ENCODE results near the gene ERFE. TPM values are rescaled to one million over a fixed set of nuclear protein-coding genes. Genes with fewer than 3 reads are reported as not detected.

ERFE gene
- total RNA-seq, 4 donors from 2014 or later = 0.35 to 0.94 (median 0.74) TPM; not detected in 1

GRCh38 chr2:238127165-238128060, 31.4 kb upstream of the ERFE start:
- 14 to 20% methylated on average over 4 to 7 of the region's 36 CpGs for WGBS, 2 donors (ENCODE audit: low coverage in 1 of 2)

GRCh38 chr2:238128061-238128440, 30.7 kb upstream of the ERFE start:
- Histone ChIP-seq H3K9me3 (no peaks in the 10 kb centered on the region), H3K4me3 (peak overlapping the region in 1 of 2 donors; percentile 46), H3K36me3 (peaks cover 0 to 18% of the 10 kb centered on the region in 2 donors), H3K27ac (no peak overlapping the region), H3K4me1 (peaks cover 0 to 16% (median 0%) of the 10 kb centered on the region in 3 donors), H3K27me3 (no peaks in the 10 kb centered on the region)
- TF ChIP-seq CTCF (IDR thresholded peaks at IDR 0.05) (no peak), POLR2A (IDR thresholded peaks at IDR 0.05) (no peak), EP300 (IDR thresholded peaks at IDR 0.05) (no peak), POLR2AphosphoS5 (IDR thresholded peaks at IDR 0.05) (no peak)
- WGBS, 2 donors (ENCODE audit: low coverage in 1 of 2) = 87% methylated on average over 3 of the region's 22 CpGs; no CpG with 5 or more reads in 1 of the 2 donors
- no peak for ATAC-seq

More at GRCh38 chr2:238127165-238128060, 31.4 kb upstream of the ERFE start:
- Histone ChIP-seq H3K4me1 (peaks cover 0 to 16% (median 0%) of the 10 kb centered on the region in 3 donors), H3K27ac (peak overlapping the region in 1 of 4 donors; percentile 31), H3K36me3 (peaks cover 0 to 18% of the 10 kb centered on the region in 2 donors), H3K27me3 (no peaks in the 10 kb centered on the region), H3K9me3 (no peaks in the 10 kb centered on the region), H3K4me3 (peak overlapping the region in 1 of 2 donors; percentile 46)
- TF ChIP-seq CTCF (IDR thresholded peaks at IDR 0.05) (peak in 3 of 4 experiments; percentile 20 to 35 (median 28)), POLR2AphosphoS5 (IDR thresholded peaks at IDR 0.05) (no peak)
- peak; percentile 71 for ATAC-seq

GRCh38 chr2:238128534-238129001, 30.2 kb upstream of the ERFE start:
- no peak overlapping the region for H3K4me3 ChIP-seq
- peaks cover 0 to 18% of the 10 kb centered on the region in 2 donors for H3K36me3 ChIP-seq
- no peaks in the 10 kb centered on the region for H3K27me3 ChIP-seq
- no peak for ATAC-seq
- H3K9me3 ChIP-seq = no peaks in the 10 kb centered on the region
- H3K4me1 ChIP-seq = peaks cover 0 to 16% (median 0%) of the 10 kb centered on the region in 3 donors
- H3K27ac ChIP-seq = no peak overlapping the region
- WGBS, 2 donors (ENCODE audit: low coverage in 1 of 2) = no CpG with 5 or more reads among the region's 30 CpGs
- TF ChIP-seq CTCF (IDR thresholded peaks at IDR 0.05) (no peak), EP300 (IDR thresholded peaks at IDR 0.05) (no peak), POLR2A (IDR thresholded peaks at IDR 0.05) (no peak), POLR2AphosphoS5 (IDR thresholded peaks at IDR 0.05) (no peak)

GRCh38 chr2:238129166-238130010, 29.4 kb upstream of the ERFE start:
- no peaks in the 10 kb centered on the region for H3K9me3 ChIP-seq
- no peak overlapping the region for H3K27ac ChIP-seq
- H3K4me1 ChIP-seq = peaks cover 0 to 16% (median 0%) of the 10 kb centered on the region in 3 donors
- H3K36me3 ChIP-seq = peaks cover 0 to 18% of the 10 kb centered on the region in 2 donors
- WGBS, 2 donors (ENCODE audit: low coverage in 1 of 2) = 73 to 79% methylated on average over 5 to 8 of the region's 22 CpGs
- TF ChIP-seq POLR2AphosphoS5 (IDR thresholded peaks at IDR 0.05) (no peak), POLR2A (IDR thresholded peaks at IDR 0.05) (no peak), CTCF (IDR thresholded peaks at IDR 0.05) (no peak), EP300 (IDR thresholded peaks at IDR 0.05) (no peak)
- no peak for ATAC-seq
- H3K27me3 ChIP-seq = no peaks in the 10 kb centered on the region
- no peak overlapping the region for H3K4me3 ChIP-seq

Measured in gastroesophageal sphincter (tissue), 4 donors.